T47D (cell line): ENCODE measurements around the gene BTBD17.

Experiments used
- DNase-seq, 2 experiments: peaks; one replicate each; pipeline versions ENCODE4 v3.0.0 to v3.0.0-alpha.2; 2011 to 2012; ENCODE audit warnings: low read depth in 1 of 2, low spot score in 1 of 2
- JUND ChIP-seq: IDR thresholded peaks from 2 replicates; pipeline ENCODE4 v1.6.1; 2012; ENCODE audit warnings: low read depth
- in situ Hi-C: cut with HindIII; loops from 2 replicates; pipeline ENCODE4 v1.10.0; 2016; ENCODE audit warnings: low sequenced_read_pairs, low pct_unique_long_range_greater_than_20kb

Gene BTBD17

DNA sequence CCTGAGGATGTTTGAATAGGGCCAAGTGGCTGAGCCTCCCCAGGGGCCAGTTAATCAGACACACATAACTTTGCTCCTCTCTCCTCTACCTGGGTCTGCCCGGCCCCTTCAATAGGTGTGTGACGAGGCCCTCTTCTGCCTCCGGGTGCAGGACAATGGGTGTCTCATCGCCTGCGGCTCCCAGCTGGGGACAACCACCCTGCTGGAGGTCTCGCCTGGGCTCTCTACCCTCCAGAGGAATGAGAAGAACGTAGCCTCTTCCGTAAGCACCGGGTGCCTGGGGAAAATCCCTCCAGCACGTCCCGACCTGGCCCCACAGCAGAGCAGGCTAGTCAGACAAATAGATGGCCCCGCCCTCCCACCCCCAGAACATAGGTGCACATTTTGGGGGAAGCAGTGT is 51.8 kb downstream of the BTBD17 start:
- TF ChIP-seq JUND = no peak
- in situ Hi-C loops = no loop called here
- DNase-seq = no peak

GRCh38 chr17:74307984-74308773 is 53.5 kb downstream of the BTBD17 start:
- no peak for TF ChIP-seq JUND
- in situ Hi-C loops = no loop called here
- DNase-seq = no peak
